HG03439 (cell line): ENCODE results near the gene STOML3.
"Not testable (repeated sequence)": the region's sequence is repeated elsewhere in the genome, so short reads cannot be mapped to it uniquely, and the experiment has no call there.

Source experiments
- ATAC-seq: cut with Tn5 transposase; IDR thresholded peaks from one replicate; pipeline ENCODE4 v1.9.1; 2021; ENCODE audit warnings: mild to moderate bottlenecking, moderate library complexity; ENCODE audit not compliant: unreplicated experiment

The STOML3 gene

GRCh38 chr13:38990693-38991092, at the start of gene STOML3:
Gene STOML3, minus strand, starts transcription at chr13:38990831. Its CDS starts 110 bp downstream, at chr13:38990721.
- no peak for ATAC-seq

DNA sequence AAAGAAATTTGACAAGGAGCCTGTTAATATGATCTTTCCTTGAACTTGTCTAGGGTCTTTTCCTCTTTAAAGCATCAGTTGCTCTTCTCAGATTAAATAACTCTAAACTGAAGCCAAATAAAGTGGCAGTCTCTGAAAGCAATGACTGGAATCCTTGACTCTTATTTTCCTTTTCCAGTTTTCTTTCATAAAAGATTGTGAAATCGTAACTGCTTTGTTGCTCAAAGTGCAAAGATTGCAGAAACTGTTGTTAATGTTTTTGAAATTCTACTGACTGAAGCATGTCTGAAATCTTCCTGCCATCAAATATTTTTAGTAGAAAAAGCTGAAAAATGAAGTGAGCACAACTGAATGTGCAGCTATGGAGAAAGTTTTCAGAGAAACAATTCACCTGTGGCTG, 49.6 kb upstream of the STOML3 start:
- no peak for ATAC-seq

DNA sequence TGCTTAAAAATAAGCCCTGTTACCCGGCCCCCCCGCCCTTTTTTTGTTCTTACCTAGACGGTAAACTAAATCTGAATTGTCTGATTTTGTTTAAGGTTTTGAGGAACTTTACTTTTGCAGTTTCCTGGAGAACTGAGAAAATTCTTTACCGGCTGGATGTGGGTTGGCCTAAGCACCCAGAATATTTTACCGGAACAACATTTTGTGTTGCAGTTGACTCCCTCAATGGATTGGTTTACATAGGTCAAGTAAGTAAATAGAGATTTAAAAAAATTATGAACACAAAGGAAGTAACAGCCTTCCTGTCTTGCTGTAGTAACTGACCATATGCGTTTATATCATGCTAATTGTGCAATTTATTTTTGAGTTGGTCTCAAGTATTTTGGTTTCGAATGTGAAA, 48.4 kb upstream of the STOML3 start:
- ATAC-seq, result no peak

GRCh38 chr13:39038569-39039030, 48.0 kb upstream of the STOML3 start:
- ATAC-seq, result peak; percentile 38

- ATAC-seq, result peak; percentile 81
These were observed 47.4 kb upstream of the STOML3 start, which contains the start of the genes NHLRC3 and PROSER1 for GRCh38 chr13:39037880-39038568. Gene NHLRC3, plus strand, starts transcription at chr13:39038456. Its CDS starts 184 bp downstream, at chr13:39038640. Gene PROSER1, minus strand, starts transcription at chr13:39038089. Its CDS starts 847 bp downstream, at chr13:39037242.

DNA sequence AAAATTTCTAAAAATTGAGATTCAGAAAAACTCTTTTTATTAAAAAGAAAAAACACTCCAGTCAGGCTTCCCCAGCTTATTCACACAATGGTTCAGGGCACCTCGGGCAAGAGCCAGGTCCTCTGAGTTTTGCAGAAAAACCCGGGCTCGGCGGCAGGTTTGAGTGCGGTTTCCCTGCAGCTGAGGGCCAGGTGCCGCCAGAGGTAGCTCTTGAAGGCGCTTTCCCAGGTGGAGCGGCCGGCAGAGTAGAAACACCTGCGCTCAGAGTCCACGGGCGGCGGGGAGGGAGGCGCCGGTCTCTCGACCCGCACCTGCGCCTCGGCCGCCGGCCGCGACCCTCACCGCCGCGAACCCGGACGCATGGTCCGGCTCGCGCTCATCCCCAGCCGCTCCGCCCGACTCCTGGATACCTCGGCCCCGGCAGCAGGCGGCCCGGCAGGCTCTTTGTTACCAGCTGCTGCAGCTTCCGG, 46.8 kb upstream of the STOML3 start:
- ATAC-seq, result no peak

GRCh38 chr13:39036212-39036611, 45.6 kb upstream of the STOML3 start:
- no peak for ATAC-seq

GRCh38 chr13:39035799-39036198, 45.2 kb upstream of the STOML3 start:
- no peak for ATAC-seq

- ATAC-seq, result no peak
These were observed 44.6 kb upstream of the STOML3 start for GRCh38 chr13:39035204-39035603.

GRCh38 chr13:39034085-39034484, 43.5 kb upstream of the STOML3 start:
- no peak for ATAC-seq

DNA sequence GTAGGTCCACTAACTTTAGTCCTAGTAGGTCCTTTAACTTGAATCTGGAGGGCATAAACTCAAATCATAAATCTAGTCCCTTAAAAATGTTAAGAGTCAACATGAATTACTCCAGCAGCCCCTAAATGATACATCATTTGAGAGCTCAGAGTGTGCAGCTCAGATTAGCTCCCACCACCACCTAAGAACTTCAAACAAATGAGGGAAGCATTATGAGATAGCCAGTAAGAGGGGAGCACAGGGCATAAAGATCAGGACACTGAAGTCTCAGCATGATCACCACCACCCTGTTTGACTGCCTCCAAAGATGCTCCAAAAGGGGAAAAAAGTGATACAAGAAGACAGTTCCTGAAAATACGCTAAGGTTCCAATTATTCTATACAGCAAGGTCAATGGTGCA, 41.5 kb upstream of the STOML3 start:
- no peak for ATAC-seq

- ATAC-seq, result no peak
These were observed 34.8 kb upstream of the STOML3 start for GRCh38 chr13:39025433-39025839.

- ATAC-seq, result no peak
These were observed 33.1 kb upstream of the STOML3 start for GRCh38 chr13:39023761-39024160.

DNA sequence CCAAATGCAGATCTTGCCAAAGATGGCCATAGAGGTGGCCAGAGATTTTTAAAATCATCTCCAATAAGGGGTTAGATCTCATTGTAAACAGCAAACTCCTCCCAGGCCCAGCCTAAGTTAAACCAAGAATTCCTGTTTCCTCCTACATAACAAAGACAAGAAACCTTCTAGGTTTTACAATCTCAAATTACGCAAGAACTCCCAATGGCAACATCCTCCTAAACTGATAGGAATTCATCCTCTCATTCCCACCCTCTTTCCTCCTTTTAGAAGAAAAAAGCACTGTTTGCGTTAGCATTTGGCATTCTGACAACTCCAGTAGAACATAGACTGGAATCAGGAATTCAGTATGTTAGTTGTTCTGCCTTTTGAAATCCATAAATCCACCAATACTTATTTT, 32.7 kb upstream of the STOML3 start:
- ATAC-seq, result no peak

DNA sequence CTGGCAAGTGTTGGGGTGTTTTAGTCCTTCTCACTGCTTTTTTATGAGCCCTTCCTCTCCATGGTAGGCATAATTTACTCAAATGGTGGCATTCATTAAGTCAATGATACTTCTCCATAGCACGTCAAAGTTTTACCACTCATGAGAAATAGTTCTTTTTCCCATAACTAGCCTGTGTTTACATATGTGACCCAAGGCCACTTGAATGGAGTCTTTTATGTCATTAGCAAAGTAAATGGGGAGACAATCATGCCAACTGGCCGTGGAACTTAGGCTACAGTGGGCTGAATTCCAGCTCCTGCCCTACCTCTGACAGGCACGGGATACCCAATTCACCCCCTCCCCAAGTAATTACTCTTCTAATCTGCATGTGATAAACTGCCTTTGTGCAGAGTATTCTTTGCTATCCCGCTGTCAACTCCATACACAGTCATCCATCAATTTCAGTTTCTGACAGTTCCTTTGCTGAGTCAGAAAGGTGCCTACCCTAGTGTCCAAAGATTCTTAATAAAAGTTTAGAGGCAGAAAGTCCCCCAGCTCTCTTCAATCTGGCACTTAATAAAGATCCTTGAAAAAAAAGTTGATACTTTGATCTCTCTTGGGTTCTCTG, 30.3 kb upstream of the STOML3 start:
- ATAC-seq, result no peak

- ATAC-seq, result peak; percentile 73
These were observed 26.2 kb upstream of the STOML3 start for GRCh38 chr13:39016787-39017186.

- peak; percentile 96 for ATAC-seq
These were observed 25.5 kb upstream of the STOML3 start for GRCh38 chr13:39016087-39016486.

DNA sequence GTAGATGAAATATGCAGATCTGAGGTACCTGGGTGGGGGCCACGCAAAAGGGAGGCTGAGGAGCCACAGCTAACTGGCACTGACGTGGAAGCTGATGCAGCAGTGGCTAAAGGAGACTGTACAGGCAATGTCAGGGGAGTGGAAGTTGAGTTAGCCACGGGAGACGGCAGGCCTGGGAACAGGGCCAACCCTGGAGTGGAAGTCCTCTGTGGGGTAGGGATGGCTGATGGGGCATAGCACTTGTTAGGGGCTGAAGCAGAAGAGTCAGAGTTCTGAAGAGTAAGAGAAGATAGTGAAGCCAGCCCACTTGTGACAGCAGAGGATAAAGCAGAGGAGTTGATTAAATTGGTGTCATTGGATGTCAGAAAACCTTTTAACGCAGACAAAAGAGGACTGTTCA, 22.8 kb upstream of the STOML3 start:
- ATAC-seq, result no peak

GRCh38 chr13:39012608-39013007, 22.0 kb upstream of the STOML3 start:
- ATAC-seq, result no peak

- ATAC-seq, result not testable (repeated sequence)
These were observed 15.9 kb upstream of the STOML3 start for GRCh38 chr13:39006371-39007111.

DNA sequence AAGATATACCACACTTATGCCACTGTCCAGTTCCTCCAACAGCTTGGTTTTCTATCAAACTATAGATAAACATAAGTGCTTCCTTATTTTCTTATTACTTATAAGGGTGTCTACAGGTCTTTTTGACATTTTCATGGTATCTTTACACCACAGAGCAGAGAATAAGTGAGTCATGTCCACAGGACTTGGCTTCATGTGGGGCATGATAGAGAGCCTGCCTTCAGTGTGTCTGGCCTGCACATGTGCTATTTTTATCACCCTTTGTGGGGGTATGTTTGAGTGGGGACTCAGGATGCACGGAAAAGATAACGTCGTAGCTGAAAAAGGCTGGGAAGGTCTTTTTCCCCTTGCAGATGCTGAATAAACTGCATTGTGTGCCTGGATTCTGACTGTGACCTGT, 8.1 kb upstream of the STOML3 start:
- ATAC-seq, result no peak

DNA sequence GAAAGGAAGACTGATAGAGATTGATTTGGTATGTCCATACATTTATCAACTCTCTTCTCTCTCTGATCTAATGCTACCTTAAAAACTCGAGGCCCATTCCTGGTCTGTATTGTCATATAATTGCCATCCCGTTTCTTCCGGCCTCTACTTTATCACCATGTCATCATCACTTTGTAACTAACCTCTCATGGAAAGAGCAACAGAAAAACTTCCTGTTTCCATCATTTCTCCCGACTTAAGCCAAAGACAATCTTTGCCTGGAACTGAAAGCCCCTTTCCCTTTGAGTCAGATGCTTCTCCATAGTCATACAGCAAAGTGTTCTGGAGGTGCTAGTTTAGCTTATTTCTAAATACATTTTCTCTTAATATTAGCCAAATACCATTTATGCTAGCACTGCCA, 2.8 kb upstream of the STOML3 start:
- no peak for ATAC-seq
